ENCODE data around the gene SMIM38.

The SMIM38 gene

GRCh38 chr11:69193629-69194028, 37.9 kb downstream of the SMIM38 start:
- H3K4me3 ChIP-seq (ENCODE audit: low read depth, low read length): no peak overlapping the region
- no peak for TF ChIP-seq CTCF (IDR thresholded peaks at IDR 0.05; ENCODE audit: low read depth, low read length)

- no peak overlapping the region for H3K4me3 ChIP-seq (ENCODE audit: low read depth, low read length)
- TF ChIP-seq CTCF (IDR thresholded peaks at IDR 0.05; ENCODE audit: low read depth, low read length): no peak
These were observed 38.7 kb downstream of the SMIM38 start for GRCh38 chr11:69194396-69194795.

- H3K4me3 ChIP-seq (ENCODE audit: low read depth, low read length): no peak overlapping the region
- TF ChIP-seq CTCF (IDR thresholded peaks at IDR 0.05; ENCODE audit: low read depth, low read length): no peak
These were observed 39.2 kb downstream of the SMIM38 start for GRCh38 chr11:69194956-69195355.

GRCh38 chr11:69195824-69196782, 40.4 kb downstream of the SMIM38 start:
- TF ChIP-seq CTCF (IDR thresholded peaks at IDR 0.05; ENCODE audit: low read depth, low read length): no peak
- no peak overlapping the region for H3K4me3 ChIP-seq (ENCODE audit: low read depth, low read length)

GRCh38 chr11:69196783-69197169, 41.0 kb downstream of the SMIM38 start:
- no peak for TF ChIP-seq CTCF (IDR thresholded peaks at IDR 0.05; ENCODE audit: low read depth, low read length)

GRCh38 chr11:69198891-69199582, 43.3 kb downstream of the SMIM38 start:
- H3K4me3 ChIP-seq (ENCODE audit: low read depth, low read length): no peak overlapping the region
- no peak for TF ChIP-seq CTCF (IDR thresholded peaks at IDR 0.05; ENCODE audit: low read depth, low read length)

More at GRCh38 chr11:69196783-69197169, 41.0 kb downstream of the SMIM38 start:
- no peak overlapping the region for H3K4me3 ChIP-seq (ENCODE audit: low read depth, low read length)

Data from WI38 (cell line).